IMR-90 (cell line): ENCODE measurements around the gene TSSK2. TPM values are rescaled to one million over a fixed set of nuclear protein-coding genes. Genes with fewer than 3 reads are reported as not detected.

Experiments used
- ATAC-seq: fragments of 200-7000 bp; cut with Tn5 transposase; 2 replicates; pipeline ENCODE4 v1.9.1; 2020; ENCODE audit warnings: low read depth, mild to moderate bottlenecking, moderate library complexity
- BruUV-seq: library from RNA; stranded (reverse); fragments of 400-500 nt; replicated peaks from 2 replicates; lab custom pipeline; 2021; lab: Mats Ljungman, UMichigan
- CTCF ChIA-PET: fragments of 300-600 bp; formaldehyde crosslinking; extraction: SDS; loops from one replicate; lab custom pipeline; 2021; ENCODE audit warnings: antibody characterized with exemption; lab: Yijun Ruan, JAX
- POLR2A ChIA-PET: fragments of 300-600 bp; sonication (Branson Sonifier 250); formaldehyde crosslinking; loops from one replicate; lab custom pipeline; 2022; ENCODE audit warnings: antibody characterized with exemption; ENCODE audit not compliant: unreplicated experiment; lab: Charles Lee
- DNase-seq: peaks from one replicate; pipeline ENCODE4 v3.0.0; 2013
- H2AFZ ChIP-seq: replicated peaks from 2 replicates; pipeline ENCODE3; 2013; ENCODE audit warnings: low read length, mild to moderate bottlenecking; ENCODE audit not compliant: poor library complexity
- H2AK5ac ChIP-seq: 2 replicates; pipeline ENCODE4 v1.6.1; 2013; ENCODE audit warnings: low read depth, low read length, inconsistent platforms
- H2AK9ac ChIP-seq: replicated peaks from 2 replicates; pipeline ENCODE3; 2013; ENCODE audit warnings: mild to moderate bottlenecking, low read depth, low read length, moderate library complexity; ENCODE audit not compliant: poor library complexity
- H2BK120ac ChIP-seq: 2 replicates; pipeline ENCODE4 v1.6.1; 2013; ENCODE audit warnings: low read depth, low read length, inconsistent platforms
- H2BK15ac ChIP-seq: 3 replicates; pipeline ENCODE4 v1.6.1; 2013; ENCODE audit warnings: low read depth, low read length, inconsistent platforms
- H2BK20ac ChIP-seq: 2 replicates; pipeline ENCODE4 v1.6.1; 2013; ENCODE audit warnings: low read depth, mild to moderate bottlenecking, inconsistent platforms, low read length, moderate library complexity
- H2BK5ac ChIP-seq: 2 replicates; pipeline ENCODE4 v1.6.1; 2013; ENCODE audit warnings: mild to moderate bottlenecking, low read depth, low read length, inconsistent platforms; ENCODE audit not compliant: poor library complexity, severe bottlenecking
- H3K14ac ChIP-seq: replicated peaks from 2 replicates; pipeline ENCODE4 v1.6.1; 2013; ENCODE audit warnings: low read depth, low read length, inconsistent platforms
- H3K18ac ChIP-seq: 2 replicates; pipeline ENCODE4 v1.6.1; 2013; ENCODE audit warnings: low read depth, low read length, control low read depth
- H3K23ac ChIP-seq: 2 replicates; pipeline ENCODE4 v1.6.1; 2013; ENCODE audit warnings: low read depth, low read length, inconsistent platforms
- H3K27ac ChIP-seq: 2 replicates; pipeline ENCODE4 v1.5.1; 2013; ENCODE audit warnings: mild to moderate bottlenecking, control low read depth, low read length; ENCODE audit not compliant: insufficient read depth
- H3K27me3 ChIP-seq: 2 replicates; pipeline ENCODE4 v1.6.1; 2013; ENCODE audit warnings: low read length; ENCODE audit not compliant: control insufficient read depth, insufficient read depth
- H3K36me3 ChIP-seq: 2 replicates; pipeline ENCODE4 v1.6.1; 2013; ENCODE audit warnings: low read length, mixed read lengths; ENCODE audit not compliant: control insufficient read depth, insufficient read depth
- H3K4ac ChIP-seq: 2 replicates; pipeline ENCODE4 v1.6.1; 2013; ENCODE audit warnings: low read depth, low read length, inconsistent platforms
- H3K4me1 ChIP-seq: 2 replicates; pipeline ENCODE4 v1.6.1; 2013; ENCODE audit warnings: low read length, mixed read lengths; ENCODE audit not compliant: control insufficient read depth, insufficient read depth
- H3K4me2 ChIP-seq: 2 replicates; pipeline ENCODE4 v1.6.1; 2013; ENCODE audit warnings: low read depth, mild to moderate bottlenecking, control low read depth, low read length, moderate library complexity
- H3K4me3 ChIP-seq: 2 replicates; pipeline ENCODE4 v1.5.1; 2013; ENCODE audit warnings: low read depth, mild to moderate bottlenecking, control low read depth, low read length, moderate library complexity; ENCODE audit not compliant: insufficient read depth
- H3K56ac ChIP-seq: 2 replicates; pipeline ENCODE4 v1.6.1; 2013; ENCODE audit warnings: low read length, inconsistent platforms; ENCODE audit not compliant: insufficient read depth; ENCODE audit errors: extremely low read depth
- H3K79me1 ChIP-seq, 2 experiments: 2 replicates each; pipeline ENCODE4 v1.6.1; 2013; ENCODE audit warnings: low read length in 2 of 2, inconsistent platforms in 1 of 2, low read depth in 1 of 2
- H3K9ac ChIP-seq: 2 replicates; pipeline ENCODE4 v1.6.1; 2013; ENCODE audit warnings: low read depth, low read length, control low read depth
- H3K9me1 ChIP-seq: 2 replicates; pipeline ENCODE4 v1.6.1; 2013; ENCODE audit warnings: low read length, inconsistent platforms; ENCODE audit not compliant: insufficient read depth
- H3K9me3 ChIP-seq: 2 replicates; pipeline ENCODE4 v1.6.1; 2013; ENCODE audit warnings: low read length; ENCODE audit not compliant: control insufficient read depth, insufficient read depth
- H4K20me1 ChIP-seq: 2 replicates; pipeline ENCODE4 v1.6.1; 2013; ENCODE audit warnings: low read length, inconsistent platforms; ENCODE audit not compliant: insufficient read depth
- H4K5ac ChIP-seq: 2 replicates; pipeline ENCODE4 v1.6.1; 2013; ENCODE audit warnings: mild to moderate bottlenecking, low read depth, low read length, control low read depth
- H4K8ac ChIP-seq, 2 experiments: 2 replicates each; pipeline ENCODE4 v1.6.1; 2013; ENCODE audit warnings: low read depth in 2 of 2, low read length in 2 of 2, control low read depth in 1 of 2, inconsistent platforms in 1 of 2
- H4K91ac ChIP-seq: 2 replicates; pipeline ENCODE4 v1.6.1; 2013; ENCODE audit warnings: low read depth, low read length, inconsistent platforms; ENCODE audit not compliant: insufficient read depth
- BHLHE40 ChIP-seq: fragments of 150-350 bp; IDR thresholded peaks from 2 replicates; pipeline ENCODE4 v1.6.1; 2016; ENCODE audit warnings: mild to moderate bottlenecking, low read depth, low read length
- CEBPB ChIP-seq: IDR thresholded peaks from 2 replicates; pipeline ENCODE4 v1.6.1; 2012; ENCODE audit warnings: low read depth, low read length, improper control_type of control experiment
- CHD1 ChIP-seq: IDR thresholded peaks from 2 replicates; pipeline ENCODE4 v1.6.1; 2012; ENCODE audit warnings: low read depth, low read length, improper control_type of control experiment
- FOS ChIP-seq: fragments of 150-350 bp; IDR thresholded peaks from 2 replicates; pipeline ENCODE4 v1.6.1; 2016; ENCODE audit warnings: low read depth, low read length
- MAFK ChIP-seq: IDR thresholded peaks from 2 replicates; pipeline ENCODE4 v1.6.1; 2012; ENCODE audit warnings: low read depth, low read length, improper control_type of control experiment
- MAZ ChIP-seq: IDR thresholded peaks from 2 replicates; pipeline ENCODE4 v1.6.1; 2012; ENCODE audit warnings: low read depth, mild to moderate bottlenecking, low read length, improper control_type of control experiment, moderate library complexity, borderline replicate concordance
- MXI1 ChIP-seq: IDR thresholded peaks from 2 replicates; pipeline ENCODE4 v1.6.1; 2012; ENCODE audit warnings: low read depth, mild to moderate bottlenecking, low read length, moderate library complexity, borderline replicate concordance
- NFE2L2 ChIP-seq: fragments of 150-350 bp; IDR thresholded peaks from 2 replicates; pipeline ENCODE4 v1.6.1; 2016; ENCODE audit warnings: low read depth, mild to moderate bottlenecking, low read length
- POLR2A ChIP-seq: IDR thresholded peaks from 2 replicates; pipeline ENCODE4 v1.6.1; 2012; ENCODE audit warnings: mild to moderate bottlenecking, low read depth, low read length
- RAD21 ChIP-seq: IDR thresholded peaks from 2 replicates; pipeline ENCODE4 v1.6.1; 2012; ENCODE audit warnings: low read length, improper control_type of control experiment
- RCOR1 ChIP-seq: IDR thresholded peaks from 2 replicates; pipeline ENCODE4 v1.6.1; 2012; ENCODE audit warnings: mild to moderate bottlenecking, low read length, improper control_type of control experiment; ENCODE audit not compliant: insufficient replicate concordance
- RFX5 ChIP-seq: IDR thresholded peaks from 2 replicates; pipeline ENCODE4 v1.8.0; 2012; ENCODE audit warnings: low read depth, mild to moderate bottlenecking, low read length, moderate library complexity
- SMC3 ChIP-seq: fragments of 150-350 bp; IDR thresholded peaks from 2 replicates; pipeline ENCODE4 v1.6.1; 2016; ENCODE audit warnings: low read depth, mild to moderate bottlenecking, antibody characterized with exemption, low read length, moderate library complexity
- WGBS, 2 experiments: methylation state at CpG; one replicate each; pipeline versions ENCODE4 v1.1.5 to v1.1.7; 2013; ENCODE audit warnings: missing lambda C conversion rate in 2 of 2; ENCODE audit not compliant: insufficient read length in 1 of 2; ENCODE audit errors: extremely low coverage in 2 of 2; 5-methylcytosine and 5-hydroxymethylcytosine counted together
- dilution Hi-C: fragments of 300-500 bp; cut with HindIII; formaldehyde crosslinking; loops from one replicate; pipeline ENCODE4 v1.14.3; 2018; ENCODE audit warnings: low sequenced_read_pairs; ENCODE audit not compliant: unreplicated experiment
- in situ Hi-C: fragments of 300-500 bp; cut with MboI; formaldehyde crosslinking; loops from 3 replicates; pipeline ENCODE4 v1.14.3; 2019; ENCODE audit warnings: low sequenced_read_pairs, inconsistent platforms, mixed read lengths
- intact Hi-C: fragments of 100-400 bp; cut with micrococcal nuclease; formaldehyde crosslinking; loops from 2 replicates; pipeline ENCODE4 v1.10.0; 2022
- polyA plus RNA-seq, 3 experiments: library from polyadenylated mRNA; depleted of rRNA; stranded (reverse); fragments of >200 nt; gene quantifications; 2 replicates each; pipeline ENCODE4 v1.2.3, GENCODE V29; 2012; ENCODE audit warnings: low replicate concordance in 1 of 3
- total RNA-seq: library from RNA; depleted of rRNA; stranded (reverse); fragments of >200 nt; gene quantifications from 2 replicates; pipeline ENCODE4 v1.2.3, GENCODE V29; 2012
- TF ChIP-seq, protein P1 (sequence below): fragments of 150-350 bp; IDR thresholded peaks from 2 replicates; pipeline ENCODE4 v1.6.1; 2017; ENCODE audit warnings: mild to moderate bottlenecking, antibody characterized with exemption, low read length, low read depth
- TF ChIP-seq, protein P2 (sequence below): fragments of 150-350 bp; IDR thresholded peaks from 2 replicates; pipeline ENCODE4 v1.6.1; 2016; ENCODE audit warnings: low read depth, mild to moderate bottlenecking, low read length, moderate library complexity, borderline replicate concordance
- TF ChIP-seq, protein P3 (sequence below): conservative IDR thresholded peaks from 2 replicates; pipeline ENCODE4 v1.5.1; 2012; ENCODE audit warnings: mild to moderate bottlenecking, low read depth, low read length, improper control_type of control experiment

Gene TSSK2
- total and polyA plus RNA-seq, 2 of the 4 experiments (the other 2 are of a cell fraction) = not detected

DNA sequence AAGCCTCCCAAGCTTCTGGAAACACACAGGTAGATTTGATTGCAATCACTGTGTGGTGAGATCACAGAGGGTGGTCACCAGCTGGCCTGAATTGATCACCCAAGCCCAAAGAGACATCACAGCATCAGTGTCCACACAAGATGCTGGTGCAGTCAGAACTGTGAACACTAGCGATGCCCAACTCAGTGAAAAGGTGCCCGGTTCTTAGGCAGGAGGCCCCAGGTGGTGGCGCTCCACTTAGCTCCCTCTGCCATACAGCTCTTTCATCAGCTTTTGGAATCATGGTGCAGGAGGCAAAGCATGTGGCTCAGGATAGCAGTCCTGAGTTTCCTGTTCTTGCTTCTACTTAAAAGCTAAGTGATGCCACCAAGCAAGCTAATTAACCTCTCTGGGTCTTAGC lies 20.0 kb upstream of the TSSK2 start:
- Histone ChIP-seq H3K18ac (no peak overlapping the region), H3K79me1 (peaks cover 29 to 81% of the 10 kb centered on the region in 2 experiments), H4K20me1 (peaks cover 85% of the 10 kb centered on the region), H2BK120ac (no peak overlapping the region), H2AFZ (no peak overlapping the region), H4K91ac (no peak overlapping the region), H3K23ac (no peak overlapping the region), H2BK15ac (no peak overlapping the region), H2BK5ac (no peak overlapping the region), H4K8ac (no peak overlapping the region), H3K9me1 (peaks cover 34% of the 10 kb centered on the region), H3K9me3 (no peaks in the 10 kb centered on the region), H3K56ac (no peak overlapping the region), H3K27me3 (no peaks in the 10 kb centered on the region), H4K5ac (no peak overlapping the region), H3K9ac (no peak overlapping the region), H3K36me3 (no peaks in the 10 kb centered on the region), H3K4me2 (no peak overlapping the region), H3K4me1 (peaks cover 12% of the 10 kb centered on the region), H2AK5ac (no peak overlapping the region), H2BK20ac (no peak overlapping the region), H3K27ac (no peak overlapping the region), H3K14ac (no peak overlapping the region), H3K4ac (no peak overlapping the region), H2AK9ac (no peak overlapping the region), H3K4me3 (no peak overlapping the region)
- intact Hi-C loops (no loop called here), in situ Hi-C loops (no loop called here), dilution Hi-C loops (no loop called here)
- DNase-seq (no peak), ATAC-seq (no peak)
- no TSS peak for BruUV-seq
- ChIA-PET POLR2A (no interaction called here), CTCF (no interaction called here)
- TF ChIP-seq FOS = no peak
- no peak for TF ChIP-seq RAD21
- TF ChIP-seq MAZ = no peak
- TF ChIP-seq, protein P1, sequence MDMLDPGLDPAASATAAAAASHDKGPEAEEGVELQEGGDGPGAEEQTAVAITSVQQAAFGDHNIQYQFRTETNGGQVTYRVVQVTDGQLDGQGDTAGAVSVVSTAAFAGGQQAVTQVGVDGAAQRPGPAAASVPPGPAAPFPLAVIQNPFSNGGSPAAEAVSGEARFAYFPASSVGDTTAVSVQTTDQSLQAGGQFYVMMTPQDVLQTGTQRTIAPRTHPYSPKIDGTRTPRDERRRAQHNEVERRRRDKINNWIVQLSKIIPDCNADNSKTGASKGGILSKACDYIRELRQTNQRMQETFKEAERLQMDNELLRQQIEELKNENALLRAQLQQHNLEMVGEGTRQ = no peak
- no peak for TF ChIP-seq RFX5
- TF ChIP-seq SMC3 = no peak
- TF ChIP-seq CHD1 = no peak
- TF ChIP-seq, protein P2, sequence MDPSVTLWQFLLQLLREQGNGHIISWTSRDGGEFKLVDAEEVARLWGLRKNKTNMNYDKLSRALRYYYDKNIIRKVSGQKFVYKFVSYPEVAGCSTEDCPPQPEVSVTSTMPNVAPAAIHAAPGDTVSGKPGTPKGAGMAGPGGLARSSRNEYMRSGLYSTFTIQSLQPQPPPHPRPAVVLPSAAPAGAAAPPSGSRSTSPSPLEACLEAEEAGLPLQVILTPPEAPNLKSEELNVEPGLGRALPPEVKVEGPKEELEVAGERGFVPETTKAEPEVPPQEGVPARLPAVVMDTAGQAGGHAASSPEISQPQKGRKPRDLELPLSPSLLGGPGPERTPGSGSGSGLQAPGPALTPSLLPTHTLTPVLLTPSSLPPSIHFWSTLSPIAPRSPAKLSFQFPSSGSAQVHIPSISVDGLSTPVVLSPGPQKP = no peak
- no peak for TF ChIP-seq MXI1
- TF ChIP-seq CEBPB = no peak
- no peak for TF ChIP-seq MAFK
- TF ChIP-seq RCOR1 = no peak
- TF ChIP-seq BHLHE40 = no peak
- no peak for TF ChIP-seq POLR2A
- TF ChIP-seq, protein P3, sequence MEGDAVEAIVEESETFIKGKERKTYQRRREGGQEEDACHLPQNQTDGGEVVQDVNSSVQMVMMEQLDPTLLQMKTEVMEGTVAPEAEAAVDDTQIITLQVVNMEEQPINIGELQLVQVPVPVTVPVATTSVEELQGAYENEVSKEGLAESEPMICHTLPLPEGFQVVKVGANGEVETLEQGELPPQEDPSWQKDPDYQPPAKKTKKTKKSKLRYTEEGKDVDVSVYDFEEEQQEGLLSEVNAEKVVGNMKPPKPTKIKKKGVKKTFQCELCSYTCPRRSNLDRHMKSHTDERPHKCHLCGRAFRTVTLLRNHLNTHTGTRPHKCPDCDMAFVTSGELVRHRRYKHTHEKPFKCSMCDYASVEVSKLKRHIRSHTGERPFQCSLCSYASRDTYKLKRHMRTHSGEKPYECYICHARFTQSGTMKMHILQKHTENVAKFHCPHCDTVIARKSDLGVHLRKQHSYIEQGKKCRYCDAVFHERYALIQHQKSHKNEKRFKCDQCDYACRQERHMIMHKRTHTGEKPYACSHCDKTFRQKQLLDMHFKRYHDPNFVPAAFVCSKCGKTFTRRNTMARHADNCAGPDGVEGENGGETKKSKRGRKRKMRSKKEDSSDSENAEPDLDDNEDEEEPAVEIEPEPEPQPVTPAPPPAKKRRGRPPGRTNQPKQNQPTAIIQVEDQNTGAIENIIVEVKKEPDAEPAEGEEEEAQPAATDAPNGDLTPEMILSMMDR = no peak
- TF ChIP-seq NFE2L2 = no peak
- WGBS, 2 experiments = 100% methylated on average over 2 of the region's 3 CpGs; no CpG with 5 or more reads in 1 of the 2 experiments
